KMS-11 (cell line): ENCODE measurements around the gene KRTAP10-1.

ENCODE experiments used
- H2AFZ ChIP-seq: fragments of 200-600 bp; sonication (generic); 2 replicates; pipeline ENCODE4 v1.6.1; 2016; ENCODE audit warnings: antibody characterized with exemption, mixed run types, low read depth
- H3K27ac ChIP-seq: fragments of 200-600 bp; sonication (generic); 2 replicates; pipeline ENCODE4 v1.6.1; 2016; ENCODE audit warnings: mild to moderate bottlenecking, mixed run types
- H3K27me3 ChIP-seq: fragments of 200-600 bp; sonication (generic); 2 replicates; pipeline ENCODE4 v1.6.1; 2017; ENCODE audit warnings: mild to moderate bottlenecking, low read depth, mixed run types, moderate library complexity; ENCODE audit not compliant: insufficient read depth
- H3K36me3 ChIP-seq: fragments of 200-600 bp; sonication (generic); 2 replicates; pipeline ENCODE4 v1.6.1; 2017; ENCODE audit warnings: mild to moderate bottlenecking, mixed run types; ENCODE audit not compliant: insufficient read depth
- H3K4me1 ChIP-seq: fragments of 200-600 bp; sonication (generic); 2 replicates; pipeline ENCODE4 v1.6.1; 2016; ENCODE audit warnings: mild to moderate bottlenecking, low read depth, mixed run types; ENCODE audit not compliant: poor library complexity, severe bottlenecking
- H3K4me2 ChIP-seq: fragments of 200-600 bp; sonication (generic); 2 replicates; pipeline ENCODE4 v1.7.0; 2016; ENCODE audit warnings: mild to moderate bottlenecking, mixed run types
- H3K4me3 ChIP-seq: fragments of 200-600 bp; sonication (generic); IDR thresholded peaks from 2 replicates; pipeline ENCODE4 v1.6.1; 2017; ENCODE audit warnings: low read depth, low read length, mixed read lengths; ENCODE audit not compliant: insufficient read depth
- H3K79me2 ChIP-seq: fragments of 200-600 bp; sonication (generic); 2 replicates; pipeline ENCODE4 v1.6.1; 2016; ENCODE audit warnings: low read depth, mixed run types; ENCODE audit not compliant: insufficient read depth
- H3K9ac ChIP-seq: fragments of 200-600 bp; sonication (generic); 2 replicates; pipeline ENCODE4 v1.6.1; 2016; ENCODE audit warnings: mild to moderate bottlenecking, mixed run types
- H4K20me1 ChIP-seq: fragments of 200-600 bp; sonication (generic); 2 replicates; pipeline ENCODE4 v1.6.1; 2016; ENCODE audit warnings: mild to moderate bottlenecking, mixed run types; ENCODE audit not compliant: insufficient read depth
- CTCF ChIP-seq: fragments of 200-600 bp; sonication (generic); conservative IDR thresholded peaks from 2 replicates; pipeline ENCODE4 v1.6.1; 2017; ENCODE audit warnings: low read depth, mild to moderate bottlenecking, antibody characterized with exemption, low read length, moderate library complexity, mixed read lengths

KRTAP10-1 gene

DNA sequence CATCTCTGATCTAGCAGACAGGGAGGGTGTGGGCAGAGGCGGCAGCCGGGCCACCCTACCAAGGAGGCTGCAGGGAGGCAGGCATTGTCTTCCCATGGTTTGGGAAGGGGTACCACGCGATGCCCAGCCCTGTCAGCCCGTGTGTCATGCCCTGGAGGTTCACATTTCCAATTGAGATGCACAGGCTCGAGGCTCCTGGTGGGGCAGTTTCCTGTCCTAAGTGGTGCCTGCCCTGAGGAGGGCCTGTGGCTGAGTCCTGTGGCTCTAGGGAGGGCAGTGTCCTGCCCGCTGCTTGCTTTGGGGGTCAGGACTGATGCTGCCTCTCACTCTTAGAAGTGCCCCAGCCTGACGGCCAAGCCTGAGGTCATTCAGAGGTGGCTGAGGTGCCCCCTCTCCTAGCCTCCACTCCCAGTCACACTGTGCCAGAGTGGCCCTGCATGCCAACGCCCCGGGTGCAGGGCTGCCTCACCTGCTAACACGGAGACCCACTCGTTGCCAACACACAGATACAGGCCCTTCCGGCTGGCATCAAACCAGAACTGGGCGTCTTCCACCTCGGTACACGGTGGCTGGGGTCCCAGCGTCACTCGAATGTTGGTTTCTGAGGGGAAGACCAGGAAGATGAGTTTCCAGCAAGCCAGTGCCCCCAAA is 11.9 kb downstream of the KRTAP10-1 start:
- no peak for TF ChIP-seq CTCF
- no peak overlapping the region for H3K4me2 ChIP-seq
- H3K36me3 ChIP-seq: no peaks in the 10 kb centered on the region
- H3K27me3 ChIP-seq: peaks cover 51% of the 10 kb centered on the region
- H3K79me2 ChIP-seq: no peaks in the 10 kb centered on the region
- H3K9ac ChIP-seq: no peak overlapping the region
- H3K4me1 ChIP-seq: no peaks in the 10 kb centered on the region
- H4K20me1 ChIP-seq: no peaks in the 10 kb centered on the region
- H2AFZ ChIP-seq: no peak overlapping the region
- H3K4me3 ChIP-seq: no peak overlapping the region
- H3K27ac ChIP-seq: no peak overlapping the region

- Histone ChIP-seq H2AFZ (no peak overlapping the region), H3K4me1 (no peaks in the 10 kb centered on the region), H3K79me2 (no peaks in the 10 kb centered on the region), H4K20me1 (no peaks in the 10 kb centered on the region), H3K27me3 (peaks cover 45% of the 10 kb centered on the region), H3K36me3 (no peaks in the 10 kb centered on the region), H3K4me3 (no peak overlapping the region), H3K27ac (no peak overlapping the region), H3K4me2 (no peak overlapping the region), H3K9ac (no peak overlapping the region)
- TF ChIP-seq CTCF: no peak
These were observed 12.6 kb downstream of the KRTAP10-1 start for GRCh38 chr21:44527156-44527982.

- no peak overlapping the region for H3K4me2 ChIP-seq
- no peaks in the 10 kb centered on the region for H3K36me3 ChIP-seq
- H3K27me3 ChIP-seq: peaks cover 35% of the 10 kb centered on the region
- no peaks in the 10 kb centered on the region for H3K79me2 ChIP-seq
- H3K27ac ChIP-seq: no peak overlapping the region
- no peak overlapping the region for H3K9ac ChIP-seq
- no peak overlapping the region for H2AFZ ChIP-seq
- H3K4me3 ChIP-seq: no peak overlapping the region
- no peaks in the 10 kb centered on the region for H4K20me1 ChIP-seq
- no peak for TF ChIP-seq CTCF
- H3K4me1 ChIP-seq: no peaks in the 10 kb centered on the region
These were observed 13.6 kb downstream of the KRTAP10-1 start for GRCh38 chr21:44526096-44526997.

GRCh38 chr21:44525391-44526095 is 14.5 kb downstream of the KRTAP10-1 start:
- Histone ChIP-seq H3K9ac (no peak overlapping the region), H3K4me2 (no peak overlapping the region), H3K4me3 (no peak overlapping the region), H2AFZ (no peak overlapping the region), H3K79me2 (no peaks in the 10 kb centered on the region), H4K20me1 (no peaks in the 10 kb centered on the region), H3K27ac (no peak overlapping the region), H3K36me3 (no peaks in the 10 kb centered on the region), H3K4me1 (no peaks in the 10 kb centered on the region), H3K27me3 (peaks cover 38% of the 10 kb centered on the region)
- no peak for TF ChIP-seq CTCF
